ENCODE measurements around the gene SLC5A4. TPM values are rescaled to one million over a fixed set of nuclear protein-coding genes. Genes with fewer than 3 reads are reported as not detected.

SLC5A4 gene
- total RNA-seq, 2 donors from 2014 or later: 0.35 TPM; not detected in 1

DNA sequence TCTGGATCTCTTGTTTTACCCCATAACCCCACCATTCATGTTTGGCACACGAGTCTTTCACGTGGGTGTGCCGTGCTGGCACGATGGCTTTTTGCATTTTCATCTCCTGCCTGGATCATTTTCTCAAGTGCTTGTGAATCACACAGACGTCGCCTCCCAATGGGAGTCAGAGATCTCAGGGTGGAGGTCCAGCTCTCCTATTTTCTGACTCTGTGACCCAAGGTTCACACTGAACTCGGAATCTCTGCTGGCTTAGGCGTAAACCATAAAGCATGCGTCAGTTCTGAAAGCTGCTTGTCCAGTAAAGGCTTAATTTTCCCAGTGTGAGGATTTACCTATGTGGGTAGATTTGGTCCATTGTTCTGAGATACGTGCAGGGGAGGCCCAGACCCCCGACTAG lies 80.0 kb downstream of the SLC5A4 start:
- Histone ChIP-seq H3K36me3 (no peaks in the 10 kb centered on the region), H3K4me3 (no peak overlapping the region), H3K9me3 (peaks cover 0 to 4% of the 10 kb centered on the region in 2 donors), H3K4me1 (no peaks in the 10 kb centered on the region), H3K27me3 (peaks cover 8 to 16% of the 10 kb centered on the region in 2 donors), H3K27ac (no peak overlapping the region)
- TF ChIP-seq, protein P1, sequence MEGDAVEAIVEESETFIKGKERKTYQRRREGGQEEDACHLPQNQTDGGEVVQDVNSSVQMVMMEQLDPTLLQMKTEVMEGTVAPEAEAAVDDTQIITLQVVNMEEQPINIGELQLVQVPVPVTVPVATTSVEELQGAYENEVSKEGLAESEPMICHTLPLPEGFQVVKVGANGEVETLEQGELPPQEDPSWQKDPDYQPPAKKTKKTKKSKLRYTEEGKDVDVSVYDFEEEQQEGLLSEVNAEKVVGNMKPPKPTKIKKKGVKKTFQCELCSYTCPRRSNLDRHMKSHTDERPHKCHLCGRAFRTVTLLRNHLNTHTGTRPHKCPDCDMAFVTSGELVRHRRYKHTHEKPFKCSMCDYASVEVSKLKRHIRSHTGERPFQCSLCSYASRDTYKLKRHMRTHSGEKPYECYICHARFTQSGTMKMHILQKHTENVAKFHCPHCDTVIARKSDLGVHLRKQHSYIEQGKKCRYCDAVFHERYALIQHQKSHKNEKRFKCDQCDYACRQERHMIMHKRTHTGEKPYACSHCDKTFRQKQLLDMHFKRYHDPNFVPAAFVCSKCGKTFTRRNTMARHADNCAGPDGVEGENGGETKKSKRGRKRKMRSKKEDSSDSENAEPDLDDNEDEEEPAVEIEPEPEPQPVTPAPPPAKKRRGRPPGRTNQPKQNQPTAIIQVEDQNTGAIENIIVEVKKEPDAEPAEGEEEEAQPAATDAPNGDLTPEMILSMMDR (IDR thresholded peaks at IDR 0.05): no peak
- no peak for DNase-seq (ENCODE audit: low spot score)

Other genes with a start within 250 kb of the SLC5A4 start
- gene SLC5A1, start 212.1 kb downstream of the SLC5A4 start, total RNA-seq: 10 to 100 TPM; 34.9 to 67.5 TPM
- gene C22orf42, start 96.0 kb downstream of the SLC5A4 start, total RNA-seq: not detected
- not detected for gene RFPL2, start 50.3 kb downstream of the SLC5A4 start, total RNA-seq
- not detected for gene RFPL3, start 102.5 kb upstream of the SLC5A4 start, total RNA-seq
- 10 to 100 TPM; 42.9 to 49.3 TPM for gene RTCB, start 156.9 kb upstream of the SLC5A4 start, total RNA-seq
- gene BPIFC, start 209.1 kb upstream of the SLC5A4 start, total RNA-seq: not detected
- 10 to 100 TPM; 48.2 to 55.1 TPM for gene FBXO7, start 219.5 kb upstream of the SLC5A4 start, total RNA-seq

Data from right atrium auricular region (tissue), 2 donors.